Astrocyte (in vitro differentiated cells and primary cell): ENCODE data around the gene ANK3.

Experiments used
- EZH2 ChIP-seq: IDR thresholded peaks from 2 replicates; pipeline ENCODE4 v1.6.1; 2012; ENCODE audit warnings: mild to moderate bottlenecking, low read length, inconsistent platforms; ENCODE audit not compliant: insufficient read depth
- TF ChIP-seq, protein P1 (sequence below): IDR thresholded peaks from 2 replicates; pipeline ENCODE4 v1.5.1; 2011; ENCODE audit warnings: low read depth, mild to moderate bottlenecking, inconsistent platforms, low read length, moderate library complexity; ENCODE audit not compliant: insufficient read depth

DNA sequence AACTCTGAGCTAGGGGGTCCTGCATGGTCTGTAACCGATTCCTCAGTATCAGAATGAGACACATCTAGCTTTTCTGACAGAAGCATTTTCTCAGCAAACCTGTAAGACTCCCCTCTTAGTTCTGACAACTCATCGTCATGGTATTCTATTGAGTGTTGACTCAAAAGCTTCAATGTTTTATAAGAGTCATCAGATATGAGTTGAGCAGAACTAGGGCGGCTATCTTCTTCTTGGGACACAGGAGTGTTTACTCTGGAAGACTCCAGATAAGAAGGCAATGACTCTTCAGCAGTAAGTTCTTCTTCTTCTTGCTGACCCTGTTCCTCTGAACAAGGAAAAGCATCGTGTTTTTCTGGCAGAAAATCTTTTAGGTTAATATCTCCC, 316.3 kb downstream of the ANK3 start:
- TF ChIP-seq, protein P1, sequence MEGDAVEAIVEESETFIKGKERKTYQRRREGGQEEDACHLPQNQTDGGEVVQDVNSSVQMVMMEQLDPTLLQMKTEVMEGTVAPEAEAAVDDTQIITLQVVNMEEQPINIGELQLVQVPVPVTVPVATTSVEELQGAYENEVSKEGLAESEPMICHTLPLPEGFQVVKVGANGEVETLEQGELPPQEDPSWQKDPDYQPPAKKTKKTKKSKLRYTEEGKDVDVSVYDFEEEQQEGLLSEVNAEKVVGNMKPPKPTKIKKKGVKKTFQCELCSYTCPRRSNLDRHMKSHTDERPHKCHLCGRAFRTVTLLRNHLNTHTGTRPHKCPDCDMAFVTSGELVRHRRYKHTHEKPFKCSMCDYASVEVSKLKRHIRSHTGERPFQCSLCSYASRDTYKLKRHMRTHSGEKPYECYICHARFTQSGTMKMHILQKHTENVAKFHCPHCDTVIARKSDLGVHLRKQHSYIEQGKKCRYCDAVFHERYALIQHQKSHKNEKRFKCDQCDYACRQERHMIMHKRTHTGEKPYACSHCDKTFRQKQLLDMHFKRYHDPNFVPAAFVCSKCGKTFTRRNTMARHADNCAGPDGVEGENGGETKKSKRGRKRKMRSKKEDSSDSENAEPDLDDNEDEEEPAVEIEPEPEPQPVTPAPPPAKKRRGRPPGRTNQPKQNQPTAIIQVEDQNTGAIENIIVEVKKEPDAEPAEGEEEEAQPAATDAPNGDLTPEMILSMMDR, result no peak
- no peak for TF ChIP-seq EZH2
